SW480 (cell line): ENCODE data around the gene IZUMO1.
"Not testable (repeated sequence)": the region's sequence is repeated elsewhere in the genome, so short reads cannot be mapped to it uniquely, and the experiment has no call there.

ENCODE experiments used
- DNase-seq: peaks from one replicate; pipeline ENCODE4 v3.0.0-alpha.2; 2016; ENCODE audit warnings: low spot score

IZUMO1 gene

GRCh38 chr19:48713041-48713863 lies 33.5 kb downstream of the IZUMO1 start:
- DNase-seq: peak; percentile 44

DNA sequence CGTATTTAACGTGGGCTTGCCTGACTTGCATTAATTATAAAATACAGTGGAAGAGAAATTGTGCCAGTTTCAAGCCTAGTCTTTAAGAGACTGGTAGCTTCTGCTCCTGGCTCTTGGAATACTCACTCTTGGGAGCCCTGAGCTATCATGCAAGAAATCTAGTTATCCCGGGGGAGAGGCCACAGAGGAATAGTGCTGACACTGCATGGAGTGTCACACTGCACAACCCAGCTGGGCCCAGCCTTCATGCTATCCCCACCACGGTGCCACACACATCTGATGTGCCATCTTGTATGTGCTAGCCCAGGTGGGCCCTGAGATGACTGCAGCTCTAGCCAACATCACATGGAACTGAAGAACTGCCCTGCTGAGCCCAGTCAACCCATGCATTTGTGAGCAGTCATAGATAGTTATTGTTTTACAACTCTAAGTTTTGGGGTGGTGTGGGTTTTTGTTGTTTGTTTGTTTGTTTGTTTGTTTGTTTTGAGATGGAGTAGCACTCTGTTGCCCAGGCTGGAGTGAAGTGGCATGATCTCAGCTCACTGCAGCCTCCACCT lies 35.5 kb downstream of the IZUMO1 start:
- no peak for DNase-seq

DNA sequence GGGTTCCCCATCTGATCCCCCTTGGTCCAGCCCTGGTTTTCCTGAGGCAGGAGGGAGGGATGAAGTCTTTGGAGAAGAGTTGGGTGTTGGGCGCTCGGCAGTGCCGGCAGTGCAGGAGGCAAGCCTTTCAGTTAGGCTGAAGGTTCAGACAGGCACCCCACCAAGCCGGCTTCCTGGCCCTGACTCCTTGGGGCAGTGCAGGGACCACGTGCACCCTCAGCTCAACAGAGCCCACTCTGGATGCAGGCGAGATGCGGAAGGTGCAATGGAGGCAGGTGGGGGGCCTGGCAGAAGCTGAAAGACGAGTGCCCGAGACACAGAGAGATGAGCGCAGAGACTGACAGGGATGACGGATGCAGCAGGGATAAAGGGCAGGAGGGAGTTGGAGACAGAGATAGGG lies 38.2 kb downstream of the IZUMO1 start:
- DNase-seq: no peak

DNA sequence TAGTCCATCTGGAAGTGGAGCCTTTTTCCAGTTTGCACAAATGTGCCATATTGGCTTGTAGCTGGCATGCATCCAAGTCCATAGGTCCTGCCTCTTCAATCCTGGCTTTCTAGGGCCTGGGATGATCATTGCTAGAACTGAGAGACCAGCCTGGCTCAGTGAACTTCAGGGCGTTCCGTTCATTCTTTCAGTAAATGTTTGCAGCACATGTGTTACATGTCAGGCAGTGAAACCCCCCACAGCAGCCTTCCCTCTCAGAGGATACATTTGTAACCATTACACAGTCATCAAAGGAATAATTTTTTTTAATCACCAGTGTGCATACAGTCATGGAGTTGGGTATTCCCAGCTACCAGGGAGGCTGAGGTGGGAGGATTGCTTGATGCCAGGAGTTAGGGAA lies 41.3 kb downstream of the IZUMO1 start:
- no peak for DNase-seq

DNA sequence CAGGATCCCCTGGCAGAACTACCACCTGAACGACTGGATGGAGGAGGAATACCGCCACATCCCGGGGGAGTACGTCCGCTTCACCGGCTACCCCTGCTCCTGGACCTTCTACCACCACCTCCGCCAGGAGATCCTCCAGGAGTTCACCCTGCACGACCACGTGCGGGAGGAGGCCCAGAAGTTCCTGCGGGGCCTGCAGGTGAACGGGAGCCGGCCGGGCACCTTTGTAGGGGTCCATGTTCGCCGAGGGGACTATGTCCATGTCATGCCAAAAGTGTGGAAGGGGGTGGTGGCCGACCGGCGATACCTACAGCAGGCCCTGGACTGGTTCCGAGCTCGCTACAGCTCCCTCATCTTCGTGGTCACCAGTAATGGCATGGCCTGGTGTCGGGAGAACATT lies 43.4 kb downstream of the IZUMO1 start:
- no peak for DNase-seq

GRCh38 chr19:48702701-48703100 lies 44.0 kb downstream of the IZUMO1 start:
- DNase-seq: no peak

GRCh38 chr19:48698046-48698445 lies 48.7 kb downstream of the IZUMO1 start:
- peak; percentile 44 for DNase-seq

- DNase-seq: no peak
Measured at GRCh38 chr19:48696353-48697010, 50.2 kb downstream of the IZUMO1 start.

- DNase-seq: peak; percentile 71
Measured at GRCh38 chr19:48695743-48696352, 50.9 kb downstream of the IZUMO1 start, which contains the start of gene FUT2. Gene FUT2 (plus strand): TSS chr19:48695971. CDS start chr19:48702957, 6,986 bp downstream.

- not testable (repeated sequence) for DNase-seq
Measured at GRCh38 chr19:48693629-48694028, 53.1 kb downstream of the IZUMO1 start.
